ENCODE measurements around the gene HCN3. TPM values are rescaled to one million over a fixed set of nuclear protein-coding genes. Genes with fewer than 3 reads are reported as not detected.

HCN3 gene
- total and polyA plus RNA-seq, 2 of the 13 experiments (the other 11 are each of a cell fraction or from before 2014, with no cell fraction given), result 2.4 to 10.2 TPM

DNA sequence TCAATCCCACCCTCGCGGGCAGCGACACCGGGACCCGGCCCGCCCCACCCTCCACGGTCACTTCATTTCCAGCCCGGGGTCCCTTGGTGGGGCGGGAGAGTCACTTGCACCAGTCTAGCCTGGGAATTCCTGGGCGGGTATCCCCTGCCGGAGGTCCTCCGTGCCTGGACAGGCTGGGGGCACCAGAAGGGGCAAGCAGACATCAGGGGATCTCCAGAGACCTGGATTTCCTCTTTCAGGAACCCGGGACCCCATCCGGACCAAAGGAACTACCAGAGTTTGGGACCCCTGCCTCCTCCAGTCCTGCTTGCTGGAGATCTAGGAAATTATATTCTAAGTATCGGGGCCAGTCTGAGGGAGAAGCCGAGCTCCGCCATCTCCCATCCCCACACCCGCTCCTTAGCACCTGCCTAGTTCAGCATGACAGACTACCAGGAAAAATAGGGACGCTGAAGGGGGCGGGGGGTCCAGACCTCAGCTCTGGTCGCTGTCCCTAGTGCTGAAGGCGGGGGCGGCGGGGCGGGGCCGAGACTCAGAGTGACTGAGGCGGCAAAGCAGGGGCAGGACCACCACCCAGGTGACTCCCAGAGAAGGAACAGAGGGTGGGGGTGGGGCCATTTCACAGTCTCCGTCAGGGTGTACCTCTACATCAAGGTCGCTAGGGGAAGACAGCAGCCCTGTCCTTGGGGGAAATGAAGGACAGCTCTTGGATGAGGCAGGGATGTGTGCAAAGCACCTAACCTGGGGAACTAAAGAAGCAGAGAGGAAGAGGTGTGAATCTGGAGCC is 832 bp downstream of the HCN3 start (continued):
- TF ChIP-seq, protein P1, sequence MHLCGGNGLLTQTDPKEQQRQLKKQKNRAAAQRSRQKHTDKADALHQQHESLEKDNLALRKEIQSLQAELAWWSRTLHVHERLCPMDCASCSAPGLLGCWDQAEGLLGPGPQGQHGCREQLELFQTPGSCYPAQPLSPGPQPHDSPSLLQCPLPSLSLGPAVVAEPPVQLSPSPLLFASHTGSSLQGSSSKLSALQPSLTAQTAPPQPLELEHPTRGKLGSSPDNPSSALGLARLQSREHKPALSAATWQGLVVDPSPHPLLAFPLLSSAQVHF (CRISPR knock-in tag; IDR thresholded peaks at IDR 0.05), result no peak
- TF ChIP-seq ASH2L (IDR thresholded peaks at IDR 0.05; ENCODE audit: insufficient read length, low read depth, low read length), result no peak
- peak in 1 of 2 experiments; percentile 57; a peak in 1 of 4 replicates for TF ChIP-seq KLF16 (CRISPR knock-in tag; IDR thresholded peaks at IDR 0.05)
- TF ChIP-seq STAG1 (CRISPR knock-in tag; IDR thresholded peaks at IDR 0.05), result peak; percentile 40
- peak; percentile 86 for TF ChIP-seq SAP130 (CRISPR knock-in tag; IDR thresholded peaks at IDR 0.05; ENCODE audit: low read depth)
- TF ChIP-seq, protein P2, sequence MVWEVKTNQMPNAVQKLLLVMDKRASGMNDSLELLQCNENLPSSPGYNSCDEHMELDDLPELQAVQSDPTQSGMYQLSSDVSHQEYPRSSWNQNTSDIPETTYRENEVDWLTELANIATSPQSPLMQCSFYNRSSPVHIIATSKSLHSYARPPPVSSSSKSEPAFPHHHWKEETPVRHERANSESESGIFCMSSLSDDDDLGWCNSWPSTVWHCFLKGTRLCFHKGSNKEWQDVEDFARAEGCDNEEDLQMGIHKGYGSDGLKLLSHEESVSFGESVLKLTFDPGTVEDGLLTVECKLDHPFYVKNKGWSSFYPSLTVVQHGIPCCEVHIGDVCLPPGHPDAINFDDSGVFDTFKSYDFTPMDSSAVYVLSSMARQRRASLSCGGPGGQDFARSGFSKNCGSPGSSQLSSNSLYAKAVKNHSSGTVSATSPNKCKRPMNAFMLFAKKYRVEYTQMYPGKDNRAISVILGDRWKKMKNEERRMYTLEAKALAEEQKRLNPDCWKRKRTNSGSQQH (CRISPR knock-in tag; IDR thresholded peaks at IDR 0.05; ENCODE audit: low read depth), result peak; percentile 85; the same call in 1 of the 2 replicates
- TF ChIP-seq ZNF709 (CRISPR knock-in tag; IDR thresholded peaks at IDR 0.05), result no peak
- TF ChIP-seq, protein P3, sequence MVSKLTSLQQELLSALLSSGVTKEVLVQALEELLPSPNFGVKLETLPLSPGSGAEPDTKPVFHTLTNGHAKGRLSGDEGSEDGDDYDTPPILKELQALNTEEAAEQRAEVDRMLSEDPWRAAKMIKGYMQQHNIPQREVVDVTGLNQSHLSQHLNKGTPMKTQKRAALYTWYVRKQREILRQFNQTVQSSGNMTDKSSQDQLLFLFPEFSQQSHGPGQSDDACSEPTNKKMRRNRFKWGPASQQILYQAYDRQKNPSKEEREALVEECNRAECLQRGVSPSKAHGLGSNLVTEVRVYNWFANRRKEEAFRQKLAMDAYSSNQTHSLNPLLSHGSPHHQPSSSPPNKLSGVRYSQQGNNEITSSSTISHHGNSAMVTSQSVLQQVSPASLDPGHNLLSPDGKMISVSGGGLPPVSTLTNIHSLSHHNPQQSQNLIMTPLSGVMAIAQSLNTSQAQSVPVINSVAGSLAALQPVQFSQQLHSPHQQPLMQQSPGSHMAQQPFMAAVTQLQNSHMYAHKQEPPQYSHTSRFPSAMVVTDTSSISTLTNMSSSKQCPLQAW (CRISPR knock-in tag; IDR thresholded peaks at IDR 0.05), result peak; percentile 28; the same call in 1 of the 2 replicates
- no peak for TF ChIP-seq MATR3 (CRISPR knock-in tag; IDR thresholded peaks at IDR 0.05)
- TF ChIP-seq HDAC1 (CRISPR knock-in tag; IDR thresholded peaks at IDR 0.05), result peak; percentile 50; the same call in 1 of the 2 replicates
- no peak for TF ChIP-seq IKZF1 (IDR thresholded peaks at IDR 0.05)
- no peak for TF ChIP-seq BRCA1 (CRISPR knock-in tag; IDR thresholded peaks at IDR 0.05)
- TF ChIP-seq MXI1 (IDR thresholded peaks at IDR 0.05; ENCODE audit: borderline replicate concordance, low read depth, low read length), result peak; percentile 38; the same call in 1 of the 3 replicates
- TF ChIP-seq ZBTB7B (CRISPR knock-in tag; IDR thresholded peaks at IDR 0.05), result peak; percentile 24; the same call in 1 of the 2 replicates
- peak; percentile 70 for TF ChIP-seq TGIF2 (CRISPR knock-in tag; IDR thresholded peaks at IDR 0.05)
- peak; percentile 74; the same call in 1 of the 2 replicates for TF ChIP-seq ZNF879 (CRISPR knock-in tag; IDR thresholded peaks at IDR 0.05)
- TF ChIP-seq HNRNPUL1 (IDR thresholded peaks at IDR 0.05; ENCODE audit: low read depth, low read length), result no peak
- no peak for TF ChIP-seq ZNF589 (CRISPR knock-in tag; conservative IDR thresholded peaks at IDR 0.05)
- 0 out of 2 replicates have a peak, but pooled peaks have one; percentile 10 for TF ChIP-seq ZSCAN21 (CRISPR knock-in tag; IDR thresholded peaks at IDR 0.05; ENCODE audit: borderline replicate concordance)
- peak; percentile 54; the same call in 1 of the 2 replicates for TF ChIP-seq ZNF558 (CRISPR knock-in tag; IDR thresholded peaks at IDR 0.05; ENCODE audit: borderline replicate concordance)
- TF ChIP-seq ZNF317 (CRISPR knock-in tag; IDR thresholded peaks at IDR 0.05), result 0 out of 2 replicates have a peak, but pooled peaks have one; percentile 37
- peak; percentile 14; the same call in 1 of the 2 replicates for TF ChIP-seq ZNF230 (CRISPR knock-in tag; IDR thresholded peaks at IDR 0.05)
- peak; percentile 33 for TF ChIP-seq TEAD3 (CRISPR knock-in tag; optimal IDR thresholded peaks at IDR 0.05; ENCODE audit: borderline replicate concordance)
- TF ChIP-seq, protein P4, sequence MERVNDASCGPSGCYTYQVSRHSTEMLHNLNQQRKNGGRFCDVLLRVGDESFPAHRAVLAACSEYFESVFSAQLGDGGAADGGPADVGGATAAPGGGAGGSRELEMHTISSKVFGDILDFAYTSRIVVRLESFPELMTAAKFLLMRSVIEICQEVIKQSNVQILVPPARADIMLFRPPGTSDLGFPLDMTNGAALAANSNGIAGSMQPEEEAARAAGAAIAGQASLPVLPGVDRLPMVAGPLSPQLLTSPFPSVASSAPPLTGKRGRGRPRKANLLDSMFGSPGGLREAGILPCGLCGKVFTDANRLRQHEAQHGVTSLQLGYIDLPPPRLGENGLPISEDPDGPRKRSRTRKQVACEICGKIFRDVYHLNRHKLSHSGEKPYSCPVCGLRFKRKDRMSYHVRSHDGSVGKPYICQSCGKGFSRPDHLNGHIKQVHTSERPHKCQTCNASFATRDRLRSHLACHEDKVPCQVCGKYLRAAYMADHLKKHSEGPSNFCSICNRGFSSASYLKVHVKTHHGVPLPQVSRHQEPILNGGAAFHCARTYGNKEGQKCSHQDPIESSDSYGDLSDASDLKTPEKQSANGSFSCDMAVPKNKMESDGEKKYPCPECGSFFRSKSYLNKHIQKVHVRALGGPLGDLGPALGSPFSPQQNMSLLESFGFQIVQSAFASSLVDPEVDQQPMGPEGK (CRISPR knock-in tag; IDR thresholded peaks at IDR 0.05), result peak; percentile 47; the same call in 1 of the 2 replicates
- no peak for TF ChIP-seq ZNF878 (CRISPR knock-in tag; IDR thresholded peaks at IDR 0.05)
